ENCODE results near the gene ROBO2.

GRCh38 chr3:77078279-77078678 is 38.4 kb downstream of the ROBO2 start:
- TF ChIP-seq, protein P1, sequence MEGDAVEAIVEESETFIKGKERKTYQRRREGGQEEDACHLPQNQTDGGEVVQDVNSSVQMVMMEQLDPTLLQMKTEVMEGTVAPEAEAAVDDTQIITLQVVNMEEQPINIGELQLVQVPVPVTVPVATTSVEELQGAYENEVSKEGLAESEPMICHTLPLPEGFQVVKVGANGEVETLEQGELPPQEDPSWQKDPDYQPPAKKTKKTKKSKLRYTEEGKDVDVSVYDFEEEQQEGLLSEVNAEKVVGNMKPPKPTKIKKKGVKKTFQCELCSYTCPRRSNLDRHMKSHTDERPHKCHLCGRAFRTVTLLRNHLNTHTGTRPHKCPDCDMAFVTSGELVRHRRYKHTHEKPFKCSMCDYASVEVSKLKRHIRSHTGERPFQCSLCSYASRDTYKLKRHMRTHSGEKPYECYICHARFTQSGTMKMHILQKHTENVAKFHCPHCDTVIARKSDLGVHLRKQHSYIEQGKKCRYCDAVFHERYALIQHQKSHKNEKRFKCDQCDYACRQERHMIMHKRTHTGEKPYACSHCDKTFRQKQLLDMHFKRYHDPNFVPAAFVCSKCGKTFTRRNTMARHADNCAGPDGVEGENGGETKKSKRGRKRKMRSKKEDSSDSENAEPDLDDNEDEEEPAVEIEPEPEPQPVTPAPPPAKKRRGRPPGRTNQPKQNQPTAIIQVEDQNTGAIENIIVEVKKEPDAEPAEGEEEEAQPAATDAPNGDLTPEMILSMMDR (IDR thresholded peaks at IDR 0.05), result no peak
- TF ChIP-seq POLR2AphosphoS5 (IDR thresholded peaks at IDR 0.05), result no peak
